ENCODE measurements around the gene PI4K2A. TPM values are rescaled to one million over a fixed set of nuclear protein-coding genes. Genes with fewer than 3 reads are reported as not detected.

PI4K2A gene
- total RNA-seq, 1 donor from 2014 or later, result 11.9 TPM

DNA sequence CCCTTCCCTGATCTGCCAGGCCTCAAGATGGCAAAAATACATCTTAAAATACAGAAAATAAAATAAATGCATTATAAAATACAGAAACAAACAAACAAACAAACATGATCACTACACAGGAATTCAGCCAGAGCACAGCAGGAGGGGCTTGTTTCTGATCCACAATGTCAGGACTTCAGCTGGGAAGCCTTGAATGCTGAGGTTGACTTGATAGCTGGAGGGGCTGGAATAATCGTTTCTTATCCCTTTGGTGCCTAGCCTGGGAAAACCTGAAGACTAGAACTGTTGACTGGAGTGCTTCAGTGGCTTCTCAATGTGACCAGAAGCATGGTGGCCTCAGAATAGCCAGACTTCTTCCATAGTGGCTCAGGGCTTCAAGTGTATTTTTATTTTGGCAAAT is 63.9 kb downstream of the PI4K2A start:
- no peaks in the 10 kb centered on the region for H3K9me3 Mint-ChIP-seq
- Histone ChIP-seq H3K9ac (no peak overlapping the region), H3K79me2 (ENCODE audit: low read depth) (no peaks in the 10 kb centered on the region), H3K27ac (no peak overlapping the region), H3F3A (ENCODE audit: low read depth) (no peaks in the 10 kb centered on the region), H2AFZ (replicated peaks) (no peak overlapping the region), H3K4me2 (no peak overlapping the region), H3K27me3 (no peaks in the 10 kb centered on the region), H3K4me1 (no peaks in the 10 kb centered on the region), H3K36me3 (no peaks in the 10 kb centered on the region), H3K4me3 (no peak overlapping the region), H3K9me3 (ENCODE audit: low read depth) (no peaks in the 10 kb centered on the region), H4K20me1 (ENCODE audit: low read depth) (no peaks in the 10 kb centered on the region)
- no peak overlapping the region for H3K27ac Mint-ChIP-seq
- no peak for DNase-seq (ENCODE audit: low spot score)
- H3K27me3 Mint-ChIP-seq (ENCODE audit: insufficient read depth, low read depth), result peaks cover 5% of the 10 kb centered on the region
- no peak for TF ChIP-seq CTCF (IDR thresholded peaks at IDR 0.05)
- no peak for TF ChIP-seq EZH2phosphoT487 (IDR thresholded peaks at IDR 0.05)
- TF ChIP-seq EZH2 (IDR thresholded peaks at IDR 0.05), result no peak
- no peak overlapping the region for H3K4me3 Mint-ChIP-seq
- H3K36me3 Mint-ChIP-seq, result no peaks in the 10 kb centered on the region
- peaks cover 2% of the 10 kb centered on the region for H3K4me1 Mint-ChIP-seq

DNA sequence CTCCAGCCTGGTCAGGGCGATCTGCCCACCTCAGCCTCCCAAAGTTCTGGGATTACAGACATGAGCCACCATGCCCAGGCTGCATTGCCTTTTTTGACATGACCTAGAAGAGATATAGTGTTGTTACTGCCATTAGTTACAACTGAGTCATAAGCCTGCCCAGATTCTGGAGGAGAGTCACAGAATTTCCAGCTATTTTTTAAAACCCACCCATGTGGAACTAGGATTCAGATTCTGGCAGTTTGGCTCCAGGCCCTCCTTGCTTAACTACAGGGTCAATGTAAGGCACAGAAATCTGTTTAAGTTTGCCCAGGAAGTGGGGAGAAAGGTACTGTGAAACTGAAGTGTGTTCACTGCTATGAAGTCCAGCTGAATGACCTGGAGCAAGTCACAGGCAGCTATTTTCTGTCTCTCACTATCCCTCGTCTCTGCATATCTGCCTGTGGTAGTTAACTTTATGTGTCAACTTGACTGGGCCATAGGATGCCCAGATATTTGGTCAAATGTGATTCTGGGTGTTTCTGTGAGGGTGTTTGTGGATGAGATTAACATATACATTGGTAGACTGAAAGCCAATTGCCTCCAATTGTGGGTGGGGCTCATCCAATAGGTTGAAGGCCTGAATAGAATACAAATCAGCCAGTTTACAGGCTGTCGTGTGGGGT is 64.7 kb downstream of the PI4K2A start:
- Mint-ChIP-seq H3K9me3 (no peaks in the 10 kb centered on the region), H3K27me3 (ENCODE audit: insufficient read depth, low read depth) (peaks cover 6% of the 10 kb centered on the region), H3K36me3 (no peaks in the 10 kb centered on the region), H3K27ac (no peak overlapping the region), H3K4me3 (no peak overlapping the region), H3K4me1 (peaks cover 7% of the 10 kb centered on the region)
- Histone ChIP-seq H3K79me2 (ENCODE audit: low read depth) (no peaks in the 10 kb centered on the region), H3K4me3 (no peak overlapping the region), H3K9ac (no peak overlapping the region), H3K9me3 (ENCODE audit: low read depth) (no peaks in the 10 kb centered on the region), H3K4me2 (no peak overlapping the region), H4K20me1 (ENCODE audit: low read depth) (no peaks in the 10 kb centered on the region), H3K27me3 (no peaks in the 10 kb centered on the region), H2AFZ (replicated peaks) (no peak overlapping the region), H3K27ac (no peak overlapping the region), H3K4me1 (no peaks in the 10 kb centered on the region), H3F3A (ENCODE audit: low read depth) (no peaks in the 10 kb centered on the region), H3K36me3 (no peaks in the 10 kb centered on the region)
- no peak for DNase-seq (ENCODE audit: low spot score)
- TF ChIP-seq EZH2 (IDR thresholded peaks at IDR 0.05) (no peak), CTCF (IDR thresholded peaks at IDR 0.05) (no peak), EZH2phosphoT487 (IDR thresholded peaks at IDR 0.05) (no peak)

- H4K20me1 ChIP-seq (ENCODE audit: low read depth), result no peaks in the 10 kb centered on the region
- no peak overlapping the region for H2AFZ ChIP-seq (replicated peaks)
- H3K27ac ChIP-seq, result no peak overlapping the region
- no peak overlapping the region for H3K9ac ChIP-seq
- Mint-ChIP-seq H3K4me3 (no peak overlapping the region), H3K4me1 (peaks cover 11% of the 10 kb centered on the region), H3K36me3 (no peaks in the 10 kb centered on the region), H3K27ac (no peak overlapping the region), H3K9me3 (no peaks in the 10 kb centered on the region), H3K27me3 (ENCODE audit: insufficient read depth, low read depth) (peaks cover 7% of the 10 kb centered on the region)
- H3K36me3 ChIP-seq, result no peaks in the 10 kb centered on the region
- TF ChIP-seq CTCF (IDR thresholded peaks at IDR 0.05), result no peak
- no peak for TF ChIP-seq EZH2 (IDR thresholded peaks at IDR 0.05)
- no peak for TF ChIP-seq EZH2phosphoT487 (IDR thresholded peaks at IDR 0.05)
- H3K4me2 ChIP-seq, result no peak overlapping the region
- H3K4me3 ChIP-seq, result no peak overlapping the region
- peaks cover 4% of the 10 kb centered on the region for H3F3A ChIP-seq (ENCODE audit: low read depth)
- H3K27me3 ChIP-seq, result no peaks in the 10 kb centered on the region
- H3K4me1 ChIP-seq, result no peaks in the 10 kb centered on the region
- DNase-seq (ENCODE audit: low spot score), result no peak
- H3K9me3 ChIP-seq (ENCODE audit: low read depth), result no peaks in the 10 kb centered on the region
- no peaks in the 10 kb centered on the region for H3K79me2 ChIP-seq (ENCODE audit: low read depth)
These were observed 66.8 kb downstream of the PI4K2A start for GRCh38 chr10:97707134-97707861.

Data from neural progenitor cell (in vitro differentiated cells).